Hepatocyte (in vitro differentiated cells): ENCODE results near the gene CTRB2. TPM values are rescaled to one million over a fixed set of nuclear protein-coding genes. Genes with fewer than 3 reads are reported as not detected.

Experiments used
- DNase-seq: peaks from one replicate; pipeline ENCODE4 v3.0.0-alpha.2; 2016; ENCODE audit warnings: low spot score
- H2AFZ ChIP-seq: fragments of 200-600 bp; sonication (generic); 2 replicates; pipeline ENCODE4 v1.6.0; 2016; ENCODE audit warnings: antibody characterized with exemption, mild to moderate bottlenecking
- H3K27ac ChIP-seq: fragments of 200-600 bp; sonication (generic); 2 replicates; pipeline ENCODE4 v1.5.1; 2016; ENCODE audit warnings: mild to moderate bottlenecking
- H3K27me3 ChIP-seq: fragments of 200-600 bp; sonication (generic); 2 replicates; pipeline ENCODE4 v1.6.1; 2016
- H3K36me3 ChIP-seq: fragments of 200-600 bp; sonication (generic); replicated peaks from 2 replicates; pipeline ENCODE4 v1.5.1; 2016; ENCODE audit warnings: low read depth; ENCODE audit not compliant: insufficient read depth
- H3K4me1 ChIP-seq: fragments of 200-600 bp; sonication (generic); 2 replicates; pipeline ENCODE4 v1.5.1; 2016; ENCODE audit warnings: mild to moderate bottlenecking, moderate library complexity; ENCODE audit not compliant: insufficient read depth
- H3K4me2 ChIP-seq: fragments of 200-600 bp; sonication (generic); 2 replicates; pipeline ENCODE4 v1.6.0; 2016
- H3K4me3 ChIP-seq: fragments of 200-600 bp; sonication (generic); 2 replicates; pipeline ENCODE4 v1.5.1; 2016; ENCODE audit warnings: mild to moderate bottlenecking
- H3K79me2 ChIP-seq: fragments of 200-600 bp; sonication (generic); 2 replicates; pipeline ENCODE4 v1.6.0; 2017; ENCODE audit warnings: mild to moderate bottlenecking
- H3K9me2 ChIP-seq: fragments of 200-600 bp; sonication (generic); replicated peaks from 2 replicates; pipeline ENCODE4 v1.6.0; 2017; ENCODE audit warnings: mild to moderate bottlenecking; ENCODE audit not compliant: insufficient read depth
- H3K9me3 ChIP-seq: fragments of 200-600 bp; sonication (generic); 2 replicates; pipeline ENCODE4 v1.5.1; 2016; ENCODE audit warnings: low read depth, mild to moderate bottlenecking
- H4K20me1 ChIP-seq: fragments of 200-600 bp; sonication (generic); 2 replicates; pipeline ENCODE4 v1.6.0; 2016; ENCODE audit warnings: mild to moderate bottlenecking; ENCODE audit not compliant: insufficient read depth, poor library complexity, severe bottlenecking
- EZH2 ChIP-seq: fragments of 200-600 bp; sonication (generic); IDR thresholded peaks from 2 replicates; pipeline ENCODE4 v1.6.1; 2016; ENCODE audit warnings: antibody characterized with exemption, mild to moderate bottlenecking, borderline replicate concordance
- EZH2phosphoT487 ChIP-seq: fragments of 200-600 bp; sonication (generic); IDR thresholded peaks from one replicate; pipeline ENCODE4 v1.6.1; 2018; ENCODE audit warnings: antibody characterized with exemption, mild to moderate bottlenecking, low read depth, moderate library complexity; ENCODE audit not compliant: unreplicated experiment, severe bottlenecking
- WGBS: methylation state at CpG from one replicate; pipeline ENCODE4 v1.1.6; 2016; ENCODE audit warnings: low lambda C conversion rate; ENCODE audit errors: missing lambda C conversion rate; 5-methylcytosine and 5-hydroxymethylcytosine counted together
- polyA plus RNA-seq: library from polyadenylated mRNA; unstranded; fragments of >200 nt; fragmentation: Nextera tagmentation; extraction: Ambion mirVana; gene quantifications from 2 replicates; pipeline ENCODE4 v1.2.1, GENCODE V29; 2016
- total RNA-seq: library from RNA; depleted of rRNA; stranded (reverse); fragments of >200 nt; gene quantifications from 2 replicates; pipeline ENCODE4 v1.2.3, GENCODE V29; 2014
- TF ChIP-seq, protein P1 (sequence below): fragments of 200-600 bp; sonication (generic); IDR thresholded peaks from 2 replicates; pipeline ENCODE4 v1.5.1; 2016; ENCODE audit warnings: antibody characterized with exemption, mild to moderate bottlenecking; ENCODE audit not compliant: poor library complexity

The CTRB2 gene
- total and polyA plus RNA-seq, 2 experiments from 2014 or later = 0.44 TPM; not detected in 1

DNA sequence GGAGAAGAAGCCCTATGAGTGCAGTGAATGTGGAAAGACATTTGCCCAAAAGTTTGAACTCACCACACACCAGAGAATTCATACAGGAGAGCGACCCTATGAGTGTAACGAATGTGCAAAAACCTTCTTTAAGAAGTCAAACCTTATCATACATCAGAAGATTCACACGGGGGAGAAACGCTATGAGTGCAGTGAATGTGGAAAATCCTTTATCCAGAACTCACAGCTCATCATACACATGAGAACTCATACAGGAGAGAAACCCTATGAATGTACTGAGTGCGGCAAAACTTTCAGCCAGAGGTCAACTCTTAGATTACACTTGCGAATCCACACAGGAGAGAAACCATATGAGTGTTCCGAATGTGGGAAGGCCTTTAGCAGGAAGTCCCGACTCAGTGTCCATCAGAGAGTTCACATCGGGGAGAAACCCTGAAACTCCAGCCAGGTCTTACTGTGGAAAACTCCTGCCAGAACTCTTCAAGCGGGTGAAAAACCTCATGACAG lies 37.0 kb downstream of the CTRB2 start:
- Histone ChIP-seq H3K27ac (no peak overlapping the region), H3K9me2 (no peaks in the 10 kb centered on the region), H3K4me3 (no peak overlapping the region), H3K4me2 (no peak overlapping the region), H3K79me2 (peaks cover 9% of the 10 kb centered on the region), H2AFZ (no peak overlapping the region), H3K27me3 (no peaks in the 10 kb centered on the region), H4K20me1 (no peaks in the 10 kb centered on the region), H3K4me1 (no peaks in the 10 kb centered on the region), H3K36me3 (peaks cover 52% of the 10 kb centered on the region), H3K9me3 (peaks cover 62% of the 10 kb centered on the region)
- WGBS = 99% methylated on average over 10 of the region's 10 CpGs
- no peak for DNase-seq
- TF ChIP-seq EZH2phosphoT487 (no peak), EZH2 (no peak)
- TF ChIP-seq, protein P1, sequence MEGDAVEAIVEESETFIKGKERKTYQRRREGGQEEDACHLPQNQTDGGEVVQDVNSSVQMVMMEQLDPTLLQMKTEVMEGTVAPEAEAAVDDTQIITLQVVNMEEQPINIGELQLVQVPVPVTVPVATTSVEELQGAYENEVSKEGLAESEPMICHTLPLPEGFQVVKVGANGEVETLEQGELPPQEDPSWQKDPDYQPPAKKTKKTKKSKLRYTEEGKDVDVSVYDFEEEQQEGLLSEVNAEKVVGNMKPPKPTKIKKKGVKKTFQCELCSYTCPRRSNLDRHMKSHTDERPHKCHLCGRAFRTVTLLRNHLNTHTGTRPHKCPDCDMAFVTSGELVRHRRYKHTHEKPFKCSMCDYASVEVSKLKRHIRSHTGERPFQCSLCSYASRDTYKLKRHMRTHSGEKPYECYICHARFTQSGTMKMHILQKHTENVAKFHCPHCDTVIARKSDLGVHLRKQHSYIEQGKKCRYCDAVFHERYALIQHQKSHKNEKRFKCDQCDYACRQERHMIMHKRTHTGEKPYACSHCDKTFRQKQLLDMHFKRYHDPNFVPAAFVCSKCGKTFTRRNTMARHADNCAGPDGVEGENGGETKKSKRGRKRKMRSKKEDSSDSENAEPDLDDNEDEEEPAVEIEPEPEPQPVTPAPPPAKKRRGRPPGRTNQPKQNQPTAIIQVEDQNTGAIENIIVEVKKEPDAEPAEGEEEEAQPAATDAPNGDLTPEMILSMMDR = no peak

DNA sequence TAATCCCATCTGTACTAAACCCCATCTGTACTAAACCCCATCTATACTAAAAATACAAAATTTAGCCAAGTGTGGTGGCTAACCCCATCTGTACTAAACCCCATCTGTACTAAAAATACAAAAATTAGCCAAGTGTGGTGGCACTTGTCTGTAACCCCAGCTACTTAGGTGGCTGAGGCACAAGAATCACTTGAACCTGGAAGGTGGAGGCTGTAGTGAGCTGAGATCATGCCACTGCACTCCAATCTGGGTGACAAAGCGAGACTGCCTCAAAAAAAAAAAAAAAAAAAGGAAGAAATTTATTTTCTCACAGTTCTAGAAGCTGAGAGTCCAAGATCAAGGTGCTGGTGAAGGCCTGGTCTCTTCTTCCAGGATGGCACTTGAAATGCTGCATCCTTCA lies 46.6 kb downstream of the CTRB2 start:
- no peak overlapping the region for H3K4me2 ChIP-seq
- H3K4me3 ChIP-seq = no peak overlapping the region
- TF ChIP-seq EZH2 (no peak), EZH2phosphoT487 (no peak)
- TF ChIP-seq, protein P1 = no peak
- no peak overlapping the region for H3K27ac ChIP-seq
- no peaks in the 10 kb centered on the region for H3K27me3 ChIP-seq
- H3K79me2 ChIP-seq = peaks cover 37% of the 10 kb centered on the region
- H4K20me1 ChIP-seq = no peaks in the 10 kb centered on the region
- no peaks in the 10 kb centered on the region for H3K9me2 ChIP-seq
- no peaks in the 10 kb centered on the region for H3K36me3 ChIP-seq
- peaks cover 5% of the 10 kb centered on the region for H3K9me3 ChIP-seq
- H2AFZ ChIP-seq = no peak overlapping the region
- 90% methylated on average over 1 of the region's 1 CpG for WGBS
- no peak for DNase-seq
- H3K4me1 ChIP-seq = no peaks in the 10 kb centered on the region

Other genes with a start within 250 kb of the CTRB2 start
- 35.7 and 41.9 TPM in 2 replicates for gene WDR59, start 222.0 kb downstream of the CTRB2 start, total RNA-seq
- 32.8 and 39.3 TPM in 2 replicates for gene WDR59, start 222.0 kb downstream of the CTRB2 start, polyA plus RNA-seq
- 23.0 and 26.0 TPM in 2 replicates for gene ZNRF1, start 208.1 kb downstream of the CTRB2 start, total RNA-seq
- gene ZNRF1, start 208.1 kb downstream of the CTRB2 start, polyA plus RNA-seq = 46.5 and 47.8 TPM in 2 replicates
- 12.7 and 13.9 TPM in 2 replicates for gene LDHD, start 90.4 kb downstream of the CTRB2 start, total RNA-seq
- gene LDHD, start 90.4 kb downstream of the CTRB2 start, polyA plus RNA-seq = 10.8 and 21.9 TPM in 2 replicates
- gene ZFP1, start 58.6 kb downstream of the CTRB2 start, total RNA-seq = 14.4 and 18.0 TPM in 2 replicates
- 5.0 and 9.4 TPM in 2 replicates for gene ZFP1, start 58.6 kb downstream of the CTRB2 start, polyA plus RNA-seq
- gene CTRB1, start 11.8 kb upstream of the CTRB2 start, total RNA-seq = not detected in 2 replicates
- 0.21 and 0.26 TPM in 2 replicates for gene CTRB1, start 11.8 kb upstream of the CTRB2 start, polyA plus RNA-seq
- 73.2 and 77.3 TPM in 2 replicates for gene BCAR1, start 44.5 kb upstream of the CTRB2 start, total RNA-seq
- gene BCAR1, start 44.5 kb upstream of the CTRB2 start, polyA plus RNA-seq = 112 and 124 TPM in 2 replicates
- 106 and 116 TPM in 2 replicates for gene CFDP1, start 226.3 kb upstream of the CTRB2 start, total RNA-seq
- 97.1 and 114 TPM in 2 replicates for gene CFDP1, start 226.3 kb upstream of the CTRB2 start, polyA plus RNA-seq